ENCODE data around the gene GDPD4.

GDPD4 gene

GRCh38 chr11:77236901-77237300, 64.6 kb downstream of the GDPD4 start:
- DNase-seq (ENCODE audit: low spot score): no peak

DNA sequence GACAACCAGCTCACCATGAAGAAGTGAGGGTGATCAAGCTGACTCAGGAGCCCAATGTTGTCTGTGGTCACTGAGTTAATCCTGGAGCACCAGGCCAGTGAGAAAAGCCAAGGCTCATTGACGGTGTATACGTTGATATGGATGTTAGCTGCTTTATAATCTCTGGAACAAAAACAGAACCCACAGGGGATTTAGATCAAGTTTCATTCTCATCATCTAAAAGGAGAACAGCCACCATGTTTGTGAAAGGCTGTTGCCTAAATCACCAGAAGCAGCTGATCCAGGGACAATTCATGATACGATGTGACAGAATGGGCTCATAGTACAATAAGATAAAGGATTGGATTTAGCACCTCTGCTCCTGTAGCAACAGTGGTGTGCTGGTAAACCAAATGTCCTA, 68.5 kb downstream of the GDPD4 start:
- DNase-seq (ENCODE audit: low spot score): no peak

- DNase-seq (ENCODE audit: low spot score): no peak
Observed at GRCh38 chr11:77232242-77232641, 69.2 kb downstream of the GDPD4 start.

DNA sequence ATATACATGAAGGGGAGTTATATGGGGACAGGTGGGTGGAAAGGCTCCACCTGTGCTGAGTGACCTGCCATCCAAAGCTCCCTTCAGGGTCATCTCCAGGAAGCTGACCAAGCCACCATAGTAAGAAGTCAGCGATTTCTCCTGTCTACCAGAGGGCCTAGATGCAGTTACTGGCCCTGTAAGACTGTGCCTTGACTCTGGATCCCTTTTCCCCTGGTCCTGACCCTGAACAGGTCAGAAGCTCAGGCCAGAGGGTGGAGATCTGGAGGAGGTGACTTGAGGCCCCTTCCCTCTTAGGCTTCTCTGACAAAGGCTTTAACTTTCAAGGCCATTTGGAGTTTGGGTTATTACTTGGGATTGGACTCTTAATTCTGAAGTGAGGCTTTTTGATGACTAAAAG, 69.7 kb downstream of the GDPD4 start:
- no peak for DNase-seq (ENCODE audit: low spot score)

GRCh38 chr11:77230878-77231605, 70.4 kb downstream of the GDPD4 start:
- no peak for DNase-seq (ENCODE audit: low spot score)

GRCh38 chr11:77223797-77224196, 77.7 kb downstream of the GDPD4 start:
- no peak for DNase-seq (ENCODE audit: low spot score)

DNA sequence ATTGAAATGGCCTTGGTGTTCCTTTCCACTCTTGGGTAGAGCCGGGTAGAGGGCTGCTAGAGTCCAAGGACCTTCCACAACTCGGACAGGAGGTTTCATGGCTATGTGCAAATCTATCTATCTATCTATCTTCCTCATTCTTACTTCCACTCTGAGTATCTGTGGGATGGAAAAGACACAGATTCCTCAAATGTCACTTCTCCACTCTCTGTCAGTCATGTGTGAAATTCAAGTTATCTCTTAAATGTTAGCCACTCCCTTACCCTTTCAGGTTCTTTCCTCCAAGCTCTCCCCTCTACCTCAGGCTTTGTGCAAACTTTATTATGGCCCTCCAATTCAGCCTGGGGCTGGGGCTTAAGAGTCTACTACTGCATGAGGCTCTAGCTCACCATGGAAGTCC, 84.3 kb downstream of the GDPD4 start:
- DNase-seq (ENCODE audit: low spot score): no peak

- DNase-seq (ENCODE audit: low spot score): no peak
Observed at GRCh38 chr11:77215106-77215505, 86.4 kb downstream of the GDPD4 start.

- no peak for DNase-seq (ENCODE audit: low spot score)
Observed at GRCh38 chr11:77214557-77214956, 86.9 kb downstream of the GDPD4 start.

- no peak for DNase-seq (ENCODE audit: low spot score)
Observed at GRCh38 chr11:77213589-77214428, 87.7 kb downstream of the GDPD4 start.

DNA sequence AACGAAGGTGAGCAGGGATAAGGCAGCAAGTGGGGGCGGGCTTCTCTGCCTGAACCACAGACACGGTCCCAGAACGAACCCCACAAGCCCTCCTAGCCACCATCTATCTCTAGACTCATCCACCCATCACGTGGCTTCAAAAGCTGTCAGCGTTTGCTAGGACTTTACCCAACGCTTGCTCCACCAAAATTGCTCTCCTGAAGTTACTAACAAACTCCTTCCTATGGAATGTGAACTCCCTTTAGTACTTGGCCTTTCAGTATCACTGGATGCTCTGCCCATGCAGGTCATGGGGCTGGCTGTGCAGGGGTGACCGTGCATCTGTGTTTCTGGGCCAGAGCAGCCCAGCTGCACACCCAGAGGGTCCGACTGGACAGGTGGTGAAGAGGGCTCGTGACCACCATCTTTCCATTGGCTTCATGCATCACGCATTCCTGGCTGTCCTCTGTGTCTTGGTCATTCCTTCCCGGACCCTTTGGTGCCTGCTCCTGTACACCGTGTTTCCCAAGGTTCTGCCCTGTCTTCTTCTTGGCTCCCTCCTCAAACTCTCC, 88.4 kb downstream of the GDPD4 start:
- DNase-seq (ENCODE audit: low spot score): no peak

DNA sequence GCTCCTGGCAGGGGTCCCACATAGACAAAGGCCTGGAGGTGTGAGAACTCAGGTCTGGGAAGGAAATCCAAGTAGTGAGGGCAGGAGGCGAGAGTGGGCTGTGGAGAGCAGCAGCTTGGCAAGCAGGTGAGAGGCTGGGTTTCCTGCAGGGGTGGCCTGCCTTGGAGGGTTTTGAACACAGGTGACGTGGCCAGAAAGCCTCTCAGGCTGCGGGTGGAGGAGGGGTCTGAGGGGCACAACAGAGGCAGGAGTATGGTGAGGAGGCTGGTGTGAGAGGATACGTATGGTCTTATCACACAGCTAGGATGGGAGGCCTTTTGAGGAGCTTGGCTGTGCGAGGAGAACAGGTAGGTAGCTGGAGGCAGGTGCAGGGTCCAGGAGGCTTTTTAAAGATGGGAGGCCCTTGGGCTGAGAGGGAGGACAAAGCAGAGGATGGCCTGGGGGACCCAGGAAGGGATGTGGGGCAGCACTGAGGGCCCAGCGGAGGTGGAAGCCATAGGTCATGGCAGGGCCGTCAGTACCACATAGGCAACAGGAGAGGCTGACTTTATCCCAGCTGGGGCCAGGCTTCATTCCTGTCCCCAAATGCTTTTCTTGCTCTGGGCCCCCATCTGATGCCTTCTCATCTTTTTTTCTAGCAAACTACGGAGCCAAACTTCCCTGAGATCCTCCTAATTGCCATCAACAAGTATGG, 89.0 kb downstream of the GDPD4 start:
- DNase-seq (ENCODE audit: low spot score): no peak

DNA sequence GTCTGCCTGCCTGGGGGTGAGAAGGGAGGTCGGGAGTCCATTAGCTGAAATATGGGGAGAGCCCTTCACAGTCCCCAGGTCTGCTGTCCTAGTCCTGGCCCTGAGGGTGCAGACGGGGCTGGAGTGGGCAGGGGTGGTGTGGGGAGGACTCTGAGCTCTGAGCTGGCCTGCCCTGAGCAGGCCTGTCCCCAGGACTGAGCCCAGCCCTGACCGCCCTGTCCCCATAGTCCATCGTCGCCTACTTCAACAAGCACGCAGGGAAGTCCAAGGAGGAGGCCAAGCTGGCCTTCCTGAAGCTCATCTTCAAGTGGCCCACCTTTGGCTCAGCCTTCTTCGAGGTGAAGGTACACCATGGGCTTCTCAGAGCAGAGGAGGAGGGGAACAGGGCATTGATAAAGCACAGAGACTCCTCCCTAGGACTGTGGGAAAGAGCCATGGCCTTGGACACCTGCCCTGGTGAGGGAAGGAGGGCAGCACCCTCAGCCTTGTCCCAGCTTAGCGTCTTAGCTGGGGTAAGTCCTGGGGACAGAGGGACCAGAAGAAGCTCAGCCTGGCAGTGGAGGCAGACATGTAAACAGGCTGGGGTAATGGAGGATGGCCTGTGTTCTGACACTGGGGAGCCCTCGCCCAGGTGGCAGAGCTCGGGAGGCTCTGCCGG, 89.8 kb downstream of the GDPD4 start:
- DNase-seq (ENCODE audit: low spot score): no peak

GRCh38 chr11:77211040-77211451, 90.4 kb downstream of the GDPD4 start:
- no peak for DNase-seq (ENCODE audit: low spot score)

DNA sequence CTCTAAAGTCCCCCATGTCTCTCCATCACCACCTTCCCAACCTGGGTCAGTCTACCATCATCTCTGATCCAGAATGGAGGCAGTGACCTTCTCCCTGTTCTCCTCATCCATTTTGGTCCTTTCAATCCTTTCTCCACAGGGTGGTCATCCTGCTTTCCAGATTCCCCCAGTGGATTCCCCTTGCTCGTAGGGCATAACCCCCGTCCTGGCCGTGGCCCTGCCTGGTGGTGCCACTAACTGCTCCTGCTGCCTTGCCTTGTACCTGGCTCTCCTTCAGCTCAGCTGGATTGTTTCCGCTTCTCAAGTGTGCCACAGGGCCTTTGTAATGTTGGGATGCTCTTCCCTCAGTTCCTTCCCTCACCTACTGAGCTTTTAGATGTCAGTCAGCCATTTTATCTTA, 91.8 kb downstream of the GDPD4 start:
- no peak for DNase-seq (ENCODE audit: low spot score)

DNA sequence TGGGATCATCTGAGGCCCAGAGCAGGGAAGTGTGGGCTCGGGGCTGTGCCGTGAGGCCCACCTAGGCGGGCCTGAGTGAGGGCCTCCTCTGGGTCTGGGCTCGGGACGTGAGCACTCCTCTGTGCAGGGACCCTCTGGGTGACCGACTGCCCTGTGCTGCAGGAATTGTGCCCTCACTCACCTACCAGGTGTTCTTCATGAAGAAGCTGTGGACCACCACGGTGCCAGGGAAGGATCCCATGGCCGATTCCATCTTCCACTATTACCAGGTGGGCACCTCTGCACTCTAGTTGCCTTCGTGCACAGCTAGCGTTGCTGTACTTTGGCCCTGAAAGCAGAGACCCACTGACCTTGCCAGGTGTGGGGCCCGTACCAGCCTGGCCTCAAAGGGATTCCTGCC, 93.0 kb downstream of the GDPD4 start:
- DNase-seq (ENCODE audit: low spot score): no peak

- no peak for DNase-seq (ENCODE audit: low spot score)
Observed at GRCh38 chr11:77207618-77208313, 93.7 kb downstream of the GDPD4 start.

DNA sequence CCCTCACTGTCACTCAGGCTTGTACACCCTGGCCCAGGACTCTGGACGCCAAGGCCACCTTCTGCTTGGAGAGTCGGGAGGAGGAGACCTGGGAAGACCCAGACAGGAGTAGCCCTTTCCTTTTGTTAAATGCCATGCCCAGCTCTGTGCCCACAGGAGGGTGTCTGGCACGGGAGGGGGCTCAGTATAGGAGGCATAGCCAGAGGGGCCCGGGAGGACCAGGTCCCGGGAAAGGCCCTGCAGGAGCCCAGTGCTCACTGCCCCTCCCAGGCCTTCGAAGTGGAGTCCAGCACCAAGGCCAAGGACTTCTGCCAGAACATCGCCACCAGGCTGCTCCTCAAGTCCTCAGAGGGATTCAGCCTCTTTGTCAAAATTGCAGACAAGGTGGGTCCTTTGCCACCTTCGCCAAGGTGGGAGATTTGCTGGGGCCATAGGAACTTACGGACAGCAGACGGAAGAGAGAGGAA, 94.4 kb downstream of the GDPD4 start:
- DNase-seq (ENCODE audit: low spot score): no peak

DNA sequence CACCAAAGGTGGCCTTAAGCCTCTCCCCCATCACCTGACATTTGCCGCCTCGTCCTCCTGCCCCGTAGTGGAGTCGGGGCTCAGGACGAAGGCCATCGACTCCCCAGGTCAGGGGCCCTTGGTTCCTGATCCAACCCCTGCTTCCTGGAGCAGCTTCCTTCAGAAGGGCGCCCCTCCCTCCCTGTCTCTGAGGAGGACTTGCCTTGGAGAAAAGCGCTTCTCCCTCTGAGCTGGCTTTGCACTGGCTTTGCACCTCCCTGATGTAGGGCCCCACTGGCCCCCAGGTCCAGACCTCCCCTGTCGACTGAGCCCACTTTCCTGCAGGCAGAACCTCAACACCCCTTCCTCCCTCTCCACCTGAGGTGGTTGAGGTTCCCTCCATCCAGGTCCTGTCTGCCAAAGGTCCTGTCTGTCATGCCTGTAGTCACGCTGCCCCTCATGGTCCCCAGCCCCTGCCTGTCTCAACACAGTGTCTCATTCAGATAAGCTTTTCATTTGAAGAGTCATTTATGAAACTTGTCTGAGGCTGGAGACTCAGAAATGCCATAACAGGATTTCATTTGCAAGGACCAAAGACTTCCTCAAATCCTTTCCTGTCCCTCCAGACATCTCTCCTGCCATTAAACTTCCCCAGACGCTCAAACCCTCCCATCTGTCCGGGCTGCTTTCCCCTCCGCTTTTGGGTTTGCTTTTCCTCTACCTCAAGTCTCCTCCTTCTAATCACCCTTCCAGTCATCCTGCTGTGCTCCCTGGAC, 95.0 kb downstream of the GDPD4 start:
- no peak for DNase-seq (ENCODE audit: low spot score)

- no peak for DNase-seq (ENCODE audit: low spot score)
Observed at GRCh38 chr11:77205467-77206263, 95.8 kb downstream of the GDPD4 start.
